ENCODE measurements around the gene DYRK1A.
"Not testable (repeated sequence)": the region's sequence is repeated elsewhere in the genome, so short reads cannot be mapped to it uniquely, and the experiment has no call there.

Gene DYRK1A

DNA sequence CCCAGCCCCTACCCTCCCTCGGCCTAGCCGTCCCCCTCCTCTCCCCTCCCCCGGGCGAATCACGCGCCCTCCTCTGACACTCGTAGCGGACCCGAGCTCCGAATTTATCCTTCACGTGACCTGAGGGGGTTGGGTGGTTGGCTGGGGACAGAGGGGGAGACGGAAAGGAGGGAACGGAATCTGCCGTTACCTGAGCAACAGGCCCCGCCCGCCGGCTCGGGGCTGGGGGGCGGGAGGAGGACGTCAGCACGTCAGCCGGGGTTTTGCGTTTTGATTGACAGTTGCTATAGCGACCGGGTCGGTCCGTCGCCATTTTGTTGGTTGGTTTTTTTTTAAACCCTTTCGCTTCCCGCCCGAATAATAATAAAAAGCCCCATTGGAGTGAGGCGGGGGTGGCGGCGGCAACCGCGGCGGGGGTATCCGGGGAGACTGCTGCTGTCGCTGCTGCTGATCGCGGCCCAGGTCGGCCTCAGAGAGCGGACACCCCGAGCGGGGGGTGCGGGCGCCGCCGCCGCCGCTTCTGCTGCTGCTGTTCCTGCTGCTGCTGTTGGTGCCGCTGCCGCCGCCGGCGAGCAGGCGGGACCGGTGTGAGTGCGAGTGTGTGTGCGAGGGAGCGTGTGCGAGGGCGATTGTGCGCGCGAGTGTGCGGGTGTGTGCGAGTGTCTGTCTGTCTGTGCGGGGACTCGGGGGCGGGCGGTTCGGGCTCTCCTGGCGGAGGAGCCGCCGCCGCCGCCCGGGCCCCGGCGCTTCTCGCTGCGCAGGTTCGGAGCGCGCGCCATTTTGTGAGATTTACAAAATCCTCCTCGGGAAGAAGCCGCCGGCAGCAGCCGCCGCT is at the start of gene DYRK1A:
TSS of gene DYRK1A (plus strand) at position 292 of the 835 bp plus-strand sequence. CDS start 53,602 bp downstream, outside the sequence.
- peak; percentile 94 to 96 for DNase-seq (ENCODE audit: low read depth in 2 of 2)

DNA sequence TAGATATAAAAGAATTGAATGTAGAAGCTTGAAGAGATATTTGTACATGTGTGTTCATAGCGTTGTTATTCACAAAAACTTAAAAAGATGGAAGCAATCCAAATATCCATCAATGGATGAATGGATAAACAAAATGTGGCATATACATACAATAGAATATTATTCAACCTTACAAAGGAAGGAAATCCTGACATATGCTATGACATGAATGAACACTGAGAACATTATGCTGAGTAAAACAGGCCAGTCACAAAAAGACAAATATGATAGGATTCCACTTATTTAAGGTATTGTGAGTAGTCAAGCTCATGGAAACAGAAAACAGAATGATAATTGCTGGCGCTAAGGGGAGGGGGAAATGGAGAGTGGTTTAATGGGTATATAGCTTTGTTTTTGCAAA is 47.0 kb upstream of the DYRK1A start:
- DNase-seq (ENCODE audit: low read depth in 2 of 2) = no peak

GRCh38 chr21:37322084-37322483 is 44.5 kb upstream of the DYRK1A start:
- no peak for DNase-seq (ENCODE audit: low read depth in 2 of 2)

GRCh38 chr21:37324558-37324957 is 42.0 kb upstream of the DYRK1A start:
- no peak for DNase-seq (ENCODE audit: low read depth in 2 of 2)

DNA sequence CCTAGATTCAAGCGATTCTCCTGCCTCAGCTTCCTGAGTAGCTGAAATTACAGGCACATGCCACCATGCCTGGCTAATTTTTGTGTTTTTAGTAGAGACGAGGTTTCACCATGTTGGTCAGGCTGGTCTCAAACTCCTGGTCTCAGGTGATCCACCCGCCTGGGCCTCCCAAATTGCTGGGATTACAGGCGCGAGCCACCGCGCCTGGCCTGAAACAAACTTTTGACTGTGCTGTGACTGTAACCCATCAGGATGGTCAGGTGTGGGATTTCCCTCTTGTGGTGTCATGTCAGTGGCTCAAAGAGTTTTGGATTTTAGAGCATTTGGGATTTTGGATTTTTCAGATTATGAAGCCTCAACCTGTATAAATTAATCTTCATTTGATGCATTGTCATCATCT is 38.4 kb upstream of the DYRK1A start:
- DNase-seq (ENCODE audit: low read depth in 2 of 2) = not testable (repeated sequence)

- no peak for DNase-seq (ENCODE audit: low read depth in 2 of 2)
Measured at GRCh38 chr21:37331411-37331810, 35.2 kb upstream of the DYRK1A start.

GRCh38 chr21:37335053-37335452 is 31.5 kb upstream of the DYRK1A start:
- no peak for DNase-seq (ENCODE audit: low read depth in 2 of 2)

- no peak for DNase-seq (ENCODE audit: low read depth in 2 of 2)
Measured at GRCh38 chr21:37337179-37337578, 29.4 kb upstream of the DYRK1A start.

GRCh38 chr21:37337831-37338230 is 28.7 kb upstream of the DYRK1A start:
- DNase-seq (ENCODE audit: low read depth in 2 of 2) = no peak

DNA sequence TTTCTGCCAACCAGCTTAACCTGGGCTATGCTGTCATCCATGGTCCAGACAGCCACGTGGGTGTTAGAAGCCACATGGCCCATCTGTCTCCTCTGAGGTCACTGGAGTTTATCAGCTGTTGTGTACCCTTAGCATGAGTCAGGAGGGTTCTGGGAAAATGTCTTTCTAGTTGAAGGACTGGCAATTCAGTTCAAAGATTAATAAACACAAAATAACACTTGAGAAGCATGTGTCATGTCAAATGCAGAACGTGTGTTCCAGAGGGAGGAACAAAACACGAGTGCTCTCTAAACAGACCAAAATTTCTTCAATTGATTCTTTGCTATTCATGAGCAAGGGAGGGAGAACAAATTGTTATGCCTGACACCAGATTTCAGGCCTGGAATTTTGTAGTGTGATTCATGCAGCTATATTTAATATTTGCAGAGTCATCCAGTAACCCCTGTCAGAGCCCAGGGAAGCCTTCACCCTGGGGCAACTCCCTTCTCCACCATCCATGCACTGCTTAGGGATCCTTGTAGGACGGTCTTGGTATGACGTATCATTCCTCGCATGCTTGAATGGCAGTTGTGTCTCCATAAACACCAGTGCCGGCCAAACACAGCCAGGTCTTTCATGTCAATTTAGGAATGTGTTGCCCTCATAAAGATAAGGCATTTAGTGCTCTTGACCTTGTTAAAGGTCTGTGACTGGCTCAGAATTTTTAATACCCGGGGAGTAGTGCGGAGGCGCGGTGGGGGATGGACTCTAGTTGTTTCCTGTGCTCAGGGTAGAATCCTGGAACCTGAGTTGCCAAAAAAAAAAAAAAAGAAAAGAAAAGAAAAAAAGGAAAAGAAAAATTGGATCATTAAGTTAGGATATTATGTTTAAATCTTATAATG is 27.7 kb upstream of the DYRK1A start:
- DNase-seq (ENCODE audit: low read depth in 2 of 2) = no peak

DNA sequence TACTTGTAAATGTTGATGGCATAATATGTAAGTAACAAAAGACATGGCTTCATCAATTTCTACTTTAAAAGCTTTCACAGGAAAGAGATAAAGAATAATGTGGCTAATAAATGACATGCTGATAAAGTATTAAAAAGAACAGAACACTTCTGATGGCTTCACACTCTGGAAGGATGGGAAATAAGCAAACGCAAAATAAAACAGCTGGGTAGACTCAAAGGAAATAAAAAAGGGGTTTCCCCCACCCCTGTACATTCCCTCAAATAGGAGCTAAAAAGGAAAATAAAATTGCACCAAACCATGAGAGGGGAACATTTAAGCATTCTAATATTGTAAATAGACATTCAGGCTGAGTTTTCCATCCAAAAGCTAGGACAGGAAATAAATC is 27.0 kb upstream of the DYRK1A start:
- DNase-seq (ENCODE audit: low read depth in 2 of 2) = no peak

DNA sequence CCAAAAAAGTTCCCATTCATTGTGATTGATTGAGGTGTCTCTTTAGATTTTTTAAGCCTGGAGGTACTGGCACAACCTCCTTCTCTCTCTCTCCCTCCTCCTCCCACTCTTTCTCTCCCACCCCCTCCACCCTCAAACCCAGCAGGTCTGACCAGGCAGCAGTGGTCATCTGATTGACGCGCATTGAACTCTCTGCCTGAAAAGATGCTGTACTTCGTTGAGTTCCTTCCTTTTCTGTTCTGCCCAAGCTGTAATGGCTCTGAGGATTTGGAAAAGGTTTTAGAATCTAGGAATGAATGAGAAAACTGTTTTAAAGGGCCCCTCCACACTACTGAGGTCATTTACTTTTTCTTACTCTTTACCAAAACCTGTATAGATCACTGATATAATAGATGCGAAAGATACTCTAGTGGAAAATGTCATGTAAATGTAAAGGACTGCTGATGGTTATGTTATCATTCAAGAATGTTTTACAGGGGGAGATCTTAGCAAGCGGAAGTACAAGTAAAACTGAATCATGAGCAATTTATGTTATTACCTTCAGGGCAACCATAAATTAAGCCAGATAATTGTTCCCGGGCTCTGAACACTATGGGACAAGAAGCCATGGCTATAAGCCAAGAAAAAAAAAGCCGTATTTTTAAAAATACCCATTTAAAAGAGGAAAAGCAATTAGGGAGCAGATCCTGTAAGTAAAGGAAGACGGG is 25.2 kb upstream of the DYRK1A start:
- DNase-seq (ENCODE audit: low read depth in 2 of 2) = no peak

DNA sequence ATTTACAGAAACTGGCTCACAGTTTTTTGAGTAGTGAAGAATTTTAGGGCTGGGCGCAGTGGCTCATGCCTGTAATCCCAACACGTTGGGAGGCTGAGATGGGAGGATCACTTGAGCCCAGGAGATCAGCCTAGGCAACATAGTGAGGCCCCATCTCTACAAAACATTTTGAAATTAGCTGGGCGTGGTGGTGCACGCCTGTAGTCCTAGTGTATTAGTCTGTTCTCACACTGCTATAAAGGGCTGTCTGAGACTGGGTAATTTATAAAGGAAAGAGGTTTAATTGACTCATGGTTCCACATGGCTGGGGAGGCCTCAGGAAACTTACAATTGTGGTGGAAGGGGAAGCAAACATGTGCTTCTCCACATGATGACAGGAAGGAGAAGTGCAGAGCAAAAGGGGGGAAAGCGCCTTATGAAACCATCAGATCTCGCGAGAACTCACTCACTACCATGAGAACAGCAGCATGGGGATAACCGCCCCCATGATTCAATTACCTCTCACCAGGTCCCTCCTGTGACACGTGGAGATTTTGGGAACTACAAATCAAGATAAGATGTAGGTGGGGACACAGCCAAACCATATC is 24.4 kb upstream of the DYRK1A start:
- DNase-seq (ENCODE audit: low read depth in 2 of 2) = no peak

DNA sequence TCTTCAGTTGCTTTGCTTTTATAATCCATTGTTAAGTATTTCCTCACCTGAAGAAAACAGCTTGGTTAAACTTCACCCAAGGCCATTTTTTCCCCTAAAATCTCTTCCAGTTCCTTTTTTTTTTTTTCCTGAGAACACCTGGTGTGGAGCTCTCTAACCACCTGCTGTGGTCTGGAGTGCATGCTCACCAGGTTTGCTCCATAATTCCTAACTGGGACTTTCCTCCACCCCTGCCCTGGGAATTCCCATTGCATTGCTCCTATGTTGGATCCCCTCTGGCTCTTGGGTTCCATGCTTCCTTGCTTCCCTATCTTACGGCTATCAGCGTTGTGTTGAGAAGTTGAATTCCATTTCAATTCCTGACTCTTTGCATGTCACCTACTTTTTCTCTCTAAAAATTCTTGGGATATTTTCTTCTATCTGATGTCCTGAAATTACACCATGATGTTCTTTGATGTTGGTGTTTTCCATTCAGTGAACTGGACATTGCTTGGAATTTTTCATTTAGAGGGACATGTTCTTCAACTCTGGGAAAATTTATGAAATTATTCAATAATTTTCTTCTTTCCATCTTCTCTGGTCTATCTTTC is 19.6 kb upstream of the DYRK1A start:
- DNase-seq (ENCODE audit: low read depth in 2 of 2) = no peak

DNA sequence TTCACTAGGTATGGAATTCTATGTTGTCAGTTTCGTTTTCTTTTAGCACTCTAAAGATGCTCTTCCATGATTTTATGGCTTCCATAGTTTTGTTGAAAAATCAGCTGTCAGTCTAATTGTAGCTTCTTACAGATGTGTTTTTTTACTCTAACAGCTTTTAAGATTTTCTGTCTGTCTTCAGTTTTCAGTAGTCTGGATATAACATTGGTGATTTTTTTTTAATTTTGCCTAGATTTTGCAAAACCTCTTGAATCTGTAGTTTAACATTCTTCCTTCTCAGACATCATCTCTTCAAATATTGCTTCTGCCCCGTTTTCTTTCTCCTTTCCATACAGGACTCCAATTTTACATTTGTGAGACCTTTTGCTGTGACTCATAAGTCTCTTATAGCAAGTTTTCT is 17.9 kb upstream of the DYRK1A start:
- DNase-seq (ENCODE audit: low read depth in 2 of 2) = no peak

GRCh38 chr21:37350472-37350871 is 16.1 kb upstream of the DYRK1A start:
- no peak for DNase-seq (ENCODE audit: low read depth in 2 of 2)

GRCh38 chr21:37356706-37357105 is 9.9 kb upstream of the DYRK1A start:
- no peak for DNase-seq (ENCODE audit: low read depth in 2 of 2)

- no peak for DNase-seq (ENCODE audit: low read depth in 2 of 2)
Measured at GRCh38 chr21:37357691-37358090, 8.9 kb upstream of the DYRK1A start.

DNA sequence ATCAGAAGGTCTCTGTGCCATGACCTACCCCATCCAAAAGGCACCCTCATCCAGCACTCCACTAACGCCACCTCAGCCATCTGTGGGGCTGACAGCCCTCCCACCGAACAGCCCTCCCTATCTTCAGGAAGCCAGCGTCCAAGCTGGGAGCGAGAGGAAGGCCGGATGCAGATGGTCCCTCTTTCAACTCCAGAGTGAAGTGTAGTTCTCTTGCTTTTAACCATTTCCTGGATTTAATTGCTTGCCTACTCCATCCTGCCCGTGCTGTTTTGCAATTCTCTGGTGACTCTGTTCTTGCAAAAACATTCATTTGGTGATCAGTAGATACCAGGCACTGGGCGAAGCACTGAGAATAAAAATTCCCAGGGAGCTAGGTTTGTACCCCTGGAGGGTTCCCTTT is 8.2 kb upstream of the DYRK1A start:
- no peak for DNase-seq (ENCODE audit: low read depth in 2 of 2)

- DNase-seq (ENCODE audit: low read depth in 2 of 2) = no peak
Measured at GRCh38 chr21:37363936-37364335, 2.6 kb upstream of the DYRK1A start.

GRCh38 chr21:37364722-37365121 is 1.9 kb upstream of the DYRK1A start:
- no peak for DNase-seq (ENCODE audit: low read depth in 2 of 2)
